H1 (cell line): ENCODE data around the gene VRK3. TPM values are rescaled to one million over a fixed set of nuclear protein-coding genes. Genes with fewer than 3 reads are reported as not detected.

Experiments used
- CTCF ChIA-PET: fragments of 300-600 bp; sonication (Branson Sonifier 250); formaldehyde crosslinking; loops from one replicate; lab custom pipeline; 2021; ENCODE audit not compliant: partially characterized antibody; lab: Charles Lee
- POLR2A ChIA-PET: fragments of 300-600 bp; sonication (Branson Sonifier 250); formaldehyde crosslinking; loops from one replicate; lab custom pipeline; 2021; ENCODE audit warnings: inconsistent platforms; ENCODE audit not compliant: partially characterized antibody; lab: Charles Lee
- DNase-seq, 2 experiments: peaks; one replicate each; pipeline versions ENCODE4 v3.0.0 to v3.0.0-alpha.2; 2010 to 2022; ENCODE audit warnings: low spot score in 2 of 2, low read depth in 1 of 2, mixed read lengths in 1 of 2
- FAIRE-seq: peaks from 2 replicates; lab custom pipeline; 2011; peaks lifted over from hg19 to GRCh38; lab: Jason Lieb, UNC
- H2AFZ ChIP-seq: 2 replicates; pipeline ENCODE4 v1.8.1; 2012; ENCODE audit warnings: low read length, inconsistent platforms
- H2AK5ac ChIP-seq: 2 replicates; pipeline ENCODE4 v1.6.1; 2013; ENCODE audit warnings: low read depth, low read length
- H2BK120ac ChIP-seq: replicated peaks from 2 replicates; pipeline ENCODE3; 2013; ENCODE audit warnings: low read depth, low read length, inconsistent platforms
- H2BK12ac ChIP-seq: 2 replicates; pipeline ENCODE4 v1.6.1; 2013; ENCODE audit warnings: low read depth, low read length
- H2BK15ac ChIP-seq: 2 replicates; pipeline ENCODE4 v1.6.1; 2013; ENCODE audit warnings: low read length
- H2BK20ac ChIP-seq: 2 replicates; pipeline ENCODE4 v1.6.1; 2013; ENCODE audit warnings: low read length
- H2BK5ac ChIP-seq: 2 replicates; pipeline ENCODE4 v1.6.1; 2013; ENCODE audit warnings: low read depth, low read length
- H3K14ac ChIP-seq: 2 replicates; pipeline ENCODE4 v1.6.1; 2013; ENCODE audit warnings: inconsistent platforms; ENCODE audit not compliant: insufficient read length
- H3K18ac ChIP-seq: 2 replicates; pipeline ENCODE4 v1.6.1; 2013; ENCODE audit warnings: low read length; ENCODE audit errors: extremely low read depth
- H3K23ac ChIP-seq: 2 replicates; pipeline ENCODE4 v1.6.1; 2013; ENCODE audit warnings: inconsistent platforms; ENCODE audit not compliant: insufficient read length
- H3K23me2 ChIP-seq: 2 replicates; pipeline ENCODE4 v1.6.1; 2013; ENCODE audit warnings: low read depth, low read length
- H3K27ac ChIP-seq: 2 replicates; pipeline ENCODE4 v1.6.1; 2011; ENCODE audit warnings: low read depth, low read length, inconsistent platforms
- H3K27me3 ChIP-seq, 4 experiments: replicated peaks in 1 of 4; 1 replicate in 1 of 4; 2 replicates in 3 of 4; pipeline versions ENCODE4 v1.6.1 to v1.8.1; 2011 to 2013; ENCODE audit warnings: low read length in 3 of 4, mild to moderate bottlenecking in 3 of 4, inconsistent platforms in 2 of 4, mixed read lengths in 2 of 4, moderate library complexity in 1 of 4; ENCODE audit not compliant: control insufficient read depth in 3 of 4, insufficient read depth in 3 of 4; ENCODE audit errors: extremely low read depth in 1 of 4
- H3K36me3 ChIP-seq, 4 experiments: 2 replicates each; pipeline versions ENCODE4 v1.6.1 to v1.8.1; 2011 to 2013; ENCODE audit warnings: mild to moderate bottlenecking in 4 of 4, low read length in 3 of 4, moderate library complexity in 2 of 4, control low read depth in 1 of 4, inconsistent platforms in 1 of 4; ENCODE audit not compliant: insufficient read depth in 4 of 4, control insufficient read depth in 2 of 4
- H3K4ac ChIP-seq: replicated peaks from 2 replicates; pipeline ENCODE3; 2013; ENCODE audit warnings: low read length, low read depth, mixed read lengths, inconsistent platforms; ENCODE audit not compliant: insufficient read length
- H3K4me1 ChIP-seq, 4 experiments: replicated peaks in 1 of 4; 1 replicate in 1 of 4; 2 replicates in 3 of 4; pipeline versions ENCODE4 v1.6.1 to v1.8.1; 2011 to 2013; ENCODE audit warnings: low read length in 3 of 4, inconsistent platforms in 2 of 4, mixed read lengths in 1 of 4; ENCODE audit not compliant: insufficient read depth in 4 of 4, control insufficient read depth in 3 of 4
- H3K4me2 ChIP-seq, 2 experiments: 2 replicates each; pipeline versions ENCODE4 v1.6.1 to v1.8.1; 2011 to 2013; ENCODE audit warnings: low read depth in 2 of 2, low read length in 2 of 2, control low read depth in 1 of 2, inconsistent platforms in 1 of 2, mild to moderate bottlenecking in 1 of 2; ENCODE audit not compliant: insufficient read depth in 1 of 2
- H3K4me3 ChIP-seq, 4 experiments: fragments of 200-600, 300-600 bp in 1 of 4; sonication (generic), shearing (Covaris generic), sonication (Bioruptor Twin) in 1 of 4; 2 replicates each; pipeline versions ENCODE4 v1.5.1 to v1.8.1; 2011 to 2016; ENCODE audit warnings: low read length in 4 of 4, low read depth in 3 of 4, control low read depth in 2 of 4, inconsistent platforms in 2 of 4, mild to moderate bottlenecking in 2 of 4, mixed read lengths in 1 of 4, moderate library complexity in 1 of 4; ENCODE audit not compliant: insufficient read depth in 2 of 4; ENCODE audit errors: extremely low read depth in 1 of 4
- H3K56ac ChIP-seq: replicated peaks from 2 replicates; pipeline ENCODE3; 2013; ENCODE audit warnings: low read depth, mild to moderate bottlenecking, mixed read lengths, low read length, inconsistent platforms; ENCODE audit not compliant: insufficient read length
- H3K79me1 ChIP-seq: 2 replicates; pipeline ENCODE4 v1.6.1; 2013; ENCODE audit warnings: low read depth, low read length, control low read depth
- H3K79me2 ChIP-seq, 2 experiments: 2 replicates each; pipeline versions ENCODE4 v1.6.1 to v1.8.1; 2012 to 2013; ENCODE audit warnings: low read length in 2 of 2, mild to moderate bottlenecking in 2 of 2, inconsistent platforms in 1 of 2; ENCODE audit not compliant: insufficient read depth in 2 of 2, control insufficient read depth in 1 of 2
- H3K9ac ChIP-seq, 4 experiments: replicated peaks in 1 of 4; 1 replicate in 1 of 4; 2 replicates in 3 of 4; pipeline versions ENCODE4 v1.6.1 to v1.8.1; 2011 to 2013; ENCODE audit warnings: low read depth in 3 of 4, low read length in 3 of 4, control low read depth in 2 of 4, mild to moderate bottlenecking in 2 of 4, moderate library complexity in 2 of 4, inconsistent platforms in 1 of 4; ENCODE audit errors: extremely low read depth in 1 of 4
- H3K9me3 ChIP-seq, 2 experiments: 2 replicates each; pipeline versions ENCODE4 v1.6.1 to v1.8.1; 2012 to 2013; ENCODE audit warnings: mild to moderate bottlenecking in 2 of 2, moderate library complexity in 2 of 2, control low read depth in 1 of 2, inconsistent platforms in 1 of 2, low read depth in 1 of 2, low read length in 1 of 2, mixed read lengths in 1 of 2; ENCODE audit not compliant: insufficient read depth in 2 of 2
- H4K20me1 ChIP-seq, 2 experiments: replicated peaks in 1 of 2; 2 replicates each; pipeline versions ENCODE3 to v1.8.1; 2011 to 2013; ENCODE audit warnings: inconsistent platforms in 2 of 2, low read length in 2 of 2, mild to moderate bottlenecking in 1 of 2; ENCODE audit not compliant: insufficient read depth in 2 of 2, control insufficient read depth in 1 of 2
- H4K5ac ChIP-seq: 2 replicates; pipeline ENCODE4 v1.6.1; 2013; ENCODE audit warnings: low read length, low read depth, mixed read lengths, inconsistent platforms; ENCODE audit not compliant: insufficient read length
- H4K8ac ChIP-seq: 2 replicates; pipeline ENCODE4 v1.8.0; 2013; ENCODE audit warnings: mild to moderate bottlenecking, moderate library complexity, low read length, inconsistent platforms; ENCODE audit not compliant: insufficient read depth; ENCODE audit errors: extremely low read depth
- H4K91ac ChIP-seq: replicated peaks from 2 replicates; pipeline ENCODE3; 2013; ENCODE audit warnings: low read length, mixed read lengths, inconsistent platforms; ENCODE audit not compliant: insufficient read length
- BACH1 ChIP-seq: IDR thresholded peaks from 2 replicates; pipeline ENCODE4 v1.6.1; 2012; ENCODE audit warnings: low read length, improper control_type of control experiment
- CBX5 ChIP-seq: fragments of 300-800, 300-1000 bp; sonication (generic); IDR thresholded peaks from 2 replicates; pipeline ENCODE4 v1.7.1; 2016; ENCODE audit warnings: antibody characterized with exemption, low read length, low read depth
- GABPA ChIP-seq: IDR thresholded peaks from 2 replicates; pipeline ENCODE4 v1.6.1; 2011; ENCODE audit warnings: mild to moderate bottlenecking, low read length, moderate library complexity, borderline replicate concordance; ENCODE audit not compliant: insufficient read depth
- JUN ChIP-seq: IDR thresholded peaks from 2 replicates; pipeline ENCODE4 v1.6.1; 2011; ENCODE audit warnings: low read depth, mild to moderate bottlenecking, improper control_type of control experiment, low read length
- KDM4A ChIP-seq: IDR thresholded peaks from one replicate; pipeline ENCODE4 v1.7.1; 2012; ENCODE audit warnings: low read depth, mild to moderate bottlenecking, moderate library complexity, low read length, inconsistent platforms; ENCODE audit not compliant: severe bottlenecking
- NRF1 ChIP-seq: IDR thresholded peaks from 2 replicates; pipeline ENCODE4 v1.6.1; 2011; ENCODE audit warnings: mild to moderate bottlenecking, low read depth, low read length, improper control_type of control experiment
- RAD21 ChIP-seq, 2 experiments: IDR thresholded peaks in 1 of 2; conservative IDR thresholded peaks in 1 of 2; 2 replicates each; pipeline ENCODE4 v1.6.1; 2011; ENCODE audit warnings: low read depth in 2 of 2, low read length in 2 of 2, improper control_type of control experiment in 1 of 2, inconsistent platforms in 1 of 2, mild to moderate bottlenecking in 1 of 2, moderate library complexity in 1 of 2
- SAP30 ChIP-seq: fragments of 300-600 bp; sonication (generic); IDR thresholded peaks from 2 replicates; pipeline ENCODE4 v1.7.1; 2012; ENCODE audit warnings: low read length, moderate library complexity, mild to moderate bottlenecking, inconsistent platforms; ENCODE audit not compliant: insufficient read depth, insufficient replicate concordance
- SIX5 ChIP-seq: IDR thresholded peaks from 2 replicates; pipeline ENCODE4 v1.6.1; 2011; ENCODE audit warnings: mild to moderate bottlenecking, low read depth, low read length
- YY1 ChIP-seq: IDR thresholded peaks from 2 replicates; pipeline ENCODE4 v1.6.1; 2011; ENCODE audit warnings: low read depth, mild to moderate bottlenecking, low read length
- WGBS, 2 experiments: shearing (Covaris generic) in 1 of 2; methylation state at CpG; one replicate each; pipeline versions ENCODE4 v1.1.6 to v1.1.7; 2013 to 2015; ENCODE audit warnings: low lambda C conversion rate in 2 of 2, mixed read lengths in 2 of 2, inconsistent platforms in 1 of 2, low coverage in 1 of 2, missing lambda C conversion rate in 1 of 2; ENCODE audit not compliant: insufficient replicate concordance in 2 of 2, insufficient coverage in 1 of 2, insufficient read length in 1 of 2; ENCODE audit errors: extremely low coverage in 1 of 2, missing lambda C conversion rate in 1 of 2; 5-methylcytosine and 5-hydroxymethylcytosine counted together
- polyA plus RNA-seq, 7 experiments: library from polyadenylated mRNA; depleted of rRNA in 3 of 7; stranded (reverse) in 5 of 7; unstranded in 2 of 7; fragments of >200 nt in 5 of 7; fragments of 200-250 nt in 2 of 7; gene quantifications; 1 replicate in 5 of 7; 2 replicates in 1 of 7; 4 replicates in 1 of 7; pipeline versions ENCODE4 v1.2.1 to v1.2.3, GENCODE V29; 2011 to 2013; ENCODE audit warnings: missing spikeins in 2 of 7, mixed read lengths in 2 of 7
- total RNA-seq: library from RNA; stranded (reverse); fragmentation: NEBNext Ultra II Directional; extraction: Animal tissue kit (Norgen Biotek cat#: 25700); gene quantifications from 2 replicates; pipeline ENCODE4 v1.2.1, GENCODE V29; 2021
- TF ChIP-seq, protein P1 (sequence below): IDR thresholded peaks from 2 replicates; pipeline ENCODE4 v1.6.1; 2012; ENCODE audit warnings: inconsistent platforms
- TF ChIP-seq, protein P2 (sequence below): IDR thresholded peaks from 2 replicates; pipeline ENCODE4 v1.6.1; 2011; ENCODE audit warnings: low read depth, mild to moderate bottlenecking, low read length; ENCODE audit not compliant: insufficient read depth

Gene VRK3
- total and polyA plus RNA-seq, 2 of the 8 experiments (the other 6 are each of a cell fraction or from before 2014, with no cell fraction given), result 21.3 to 36.1 TPM

DNA sequence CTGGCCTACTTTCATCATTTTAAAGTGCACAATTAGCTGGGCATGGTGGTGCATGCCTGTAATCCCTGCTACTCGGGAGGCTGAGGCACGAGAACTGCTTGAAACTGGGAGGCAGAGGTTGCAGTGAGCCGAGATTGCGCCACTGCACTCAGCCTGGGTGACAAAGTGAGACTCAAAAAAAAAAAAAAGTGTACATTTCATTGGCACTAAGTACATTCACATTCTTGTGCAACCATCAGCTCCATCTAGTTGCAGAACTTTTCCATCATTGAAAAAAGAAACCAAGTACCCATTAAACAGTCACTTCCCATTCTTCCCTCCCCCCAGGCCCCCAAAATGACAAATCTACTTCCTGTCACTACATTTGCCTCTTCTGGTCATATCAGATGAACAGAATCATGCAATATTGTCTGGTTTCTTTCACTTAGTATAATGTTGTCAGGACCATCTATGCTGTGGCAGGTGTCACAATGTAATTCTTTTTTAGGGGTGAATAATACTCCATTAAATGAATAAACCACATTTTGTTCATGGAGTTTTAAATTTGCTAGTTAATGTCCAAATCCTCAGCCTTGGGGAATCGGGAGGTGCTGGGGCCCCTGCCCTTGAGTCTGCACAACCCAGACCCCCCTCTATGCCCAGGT is 56.8 kb downstream of the VRK3 start:
- no peak overlapping the region for H3K4me3 ChIP-seq
- H2BK5ac ChIP-seq, result no peak overlapping the region
- WGBS, 2 experiments, result 91% methylated on average over 5 of the region's 5 CpGs; no CpG with 5 or more reads in 1 of the 2 experiments
- H3K4me1 ChIP-seq, result no peaks in the 10 kb centered on the region
- H3K56ac ChIP-seq, result no peak overlapping the region
- no peak overlapping the region for H3K27ac ChIP-seq
- H2BK12ac ChIP-seq, result no peak overlapping the region
- H4K5ac ChIP-seq, result no peak overlapping the region
- POLR2A ChIA-PET, result interaction anchor here (0.6 to 1.3 kb wide), 2 partner anchors 26 to 793 kb away, joined by 3 to 6 read pairs; no protein-coding TSS in a partner anchor
- no peak overlapping the region for H2BK15ac ChIP-seq
- no peaks in the 10 kb centered on the region for H4K20me1 ChIP-seq
- H3K4ac ChIP-seq, result no peak overlapping the region
- H3K79me1 ChIP-seq, result no peaks in the 10 kb centered on the region
- no peaks in the 10 kb centered on the region for H3K79me2 ChIP-seq
- CTCF ChIA-PET, result interaction anchor here (1.1 to 2.0 kb wide), 2 partner anchors 15 to 17 kb away, joined by 3 to 7 read pairs; no protein-coding TSS in a partner anchor
- H3K27me3 ChIP-seq, result no peaks in the 10 kb centered on the region
- FAIRE-seq, result no peak
- no peak overlapping the region for H2AK5ac ChIP-seq
- H3K9ac ChIP-seq, result no peak overlapping the region
- H3K36me3 ChIP-seq, result no peaks in the 10 kb centered on the region
- H3K18ac ChIP-seq, result no peak overlapping the region
- no peak overlapping the region for H4K91ac ChIP-seq
- H2BK120ac ChIP-seq, result no peak overlapping the region
- no peak overlapping the region for H4K8ac ChIP-seq
- H3K9me3 ChIP-seq, result no peaks in the 10 kb centered on the region
- 0 out of 2 replicates have a peak, but pooled peaks cover 1% of the 10 kb centered on the region for H3K23me2 ChIP-seq
- no peak overlapping the region for H3K4me2 ChIP-seq
- H3K14ac ChIP-seq, result no peak overlapping the region
- H2BK20ac ChIP-seq, result no peak overlapping the region
- no peak overlapping the region for H3K23ac ChIP-seq
- no peak overlapping the region for H2AFZ ChIP-seq
- no peak for DNase-seq
- TF ChIP-seq CBX5, result no peak
- TF ChIP-seq NRF1, result no peak
- no peak for TF ChIP-seq GABPA
- no peak for TF ChIP-seq RAD21 (IDR thresholded peaks at IDR 0.05 in 1 of 2, conservative IDR thresholded peaks at IDR 0.05 in 1 of 2; ENCODE audit: low read depth in 2 of 2, low read length in 2 of 2)
- no peak for TF ChIP-seq SIX5
- no peak for TF ChIP-seq YY1
- no peak for TF ChIP-seq KDM4A
- TF ChIP-seq, protein P1, sequence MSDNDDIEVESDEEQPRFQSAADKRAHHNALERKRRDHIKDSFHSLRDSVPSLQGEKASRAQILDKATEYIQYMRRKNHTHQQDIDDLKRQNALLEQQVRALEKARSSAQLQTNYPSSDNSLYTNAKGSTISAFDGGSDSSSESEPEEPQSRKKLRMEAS, result no peak
- TF ChIP-seq, protein P2, sequence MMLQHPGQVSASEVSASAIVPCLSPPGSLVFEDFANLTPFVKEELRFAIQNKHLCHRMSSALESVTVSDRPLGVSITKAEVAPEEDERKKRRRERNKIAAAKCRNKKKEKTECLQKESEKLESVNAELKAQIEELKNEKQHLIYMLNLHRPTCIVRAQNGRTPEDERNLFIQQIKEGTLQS, result no peak
- TF ChIP-seq BACH1, result no peak
- no peak for TF ChIP-seq JUN
- TF ChIP-seq SAP30, result no peak
